SK-N-SH treated with all-trans-retinoic acid at 6 μM for 48 hours (cell line): ENCODE results near the gene ADAMTS2.

ENCODE experiments used
- ESRRG ChIP-seq: fragments of 250-450 bp; sonication (Bioruptor Pico); IDR thresholded peaks from 2 replicates; pipeline ENCODE4 v1.6.1; 2021; ENCODE audit warnings: mild to moderate bottlenecking
- PPARA ChIP-seq: fragments of 250-450 bp; sonication (Bioruptor Pico); IDR thresholded peaks from 2 replicates; pipeline ENCODE4 v1.5.0; 2020; ENCODE audit warnings: mild to moderate bottlenecking, borderline replicate concordance
- RARB ChIP-seq: fragments of 250-450 bp; sonication (Bioruptor Pico); IDR thresholded peaks from 2 replicates; pipeline ENCODE4 v1.8.0; 2021; ENCODE audit warnings: mild to moderate bottlenecking, moderate library complexity
- TCF4 ChIP-seq: fragments of 250-450 bp; sonication (Bioruptor Pico); IDR thresholded peaks from 2 replicates; pipeline ENCODE4 v1.8.0; 2021; ENCODE audit warnings: mild to moderate bottlenecking, moderate library complexity, borderline replicate concordance
- ZFP3 ChIP-seq: fragments of 250-450 bp; sonication (Bioruptor Pico); IDR thresholded peaks from 2 replicates; pipeline ENCODE4 v1.5.0; 2020; ENCODE audit warnings: mild to moderate bottlenecking, moderate library complexity
- ZFP30 ChIP-seq: fragments of 450-650 bp; formaldehyde crosslinking; IDR thresholded peaks from 2 replicates; pipeline ENCODE4 v1.5.0; 2022; ENCODE audit warnings: mild to moderate bottlenecking, moderate library complexity
- ZNF565 ChIP-seq: fragments of 450-650 bp; formaldehyde crosslinking; conservative IDR thresholded peaks from 2 replicates; pipeline ENCODE4 v1.5.0; 2020; ENCODE audit warnings: low read depth, mild to moderate bottlenecking, moderate library complexity
- ZNF70 ChIP-seq: fragments of 450-650 bp; formaldehyde crosslinking; IDR thresholded peaks from 2 replicates; pipeline ENCODE4 v1.5.0; 2020; ENCODE audit warnings: mild to moderate bottlenecking, moderate library complexity
- TF ChIP-seq, protein P1 (sequence below): fragments of 250-450 bp; sonication (Bioruptor Pico); IDR thresholded peaks from 2 replicates; pipeline ENCODE4 v1.5.1; 2020; ENCODE audit warnings: low read depth, mild to moderate bottlenecking, moderate library complexity
- TF ChIP-seq, protein P2 (sequence below): fragments of 250-450 bp; sonication (Bioruptor Pico); IDR thresholded peaks from 2 replicates; pipeline ENCODE4 v1.8.0; 2021; ENCODE audit warnings: low read depth, mild to moderate bottlenecking, moderate library complexity, borderline replicate concordance
- TF ChIP-seq, protein P3 (sequence below): fragments of 250-450 bp; sonication (Bioruptor Pico); IDR thresholded peaks from 2 replicates; pipeline ENCODE4 v1.5.0; 2020; ENCODE audit warnings: mild to moderate bottlenecking, moderate library complexity
- TF ChIP-seq, protein P4 (sequence below): fragments of 250-450 bp; sonication (Bioruptor Pico); IDR thresholded peaks from 2 replicates; pipeline ENCODE4 v1.8.0; 2020; ENCODE audit warnings: mild to moderate bottlenecking, moderate library complexity, borderline replicate concordance

DNA sequence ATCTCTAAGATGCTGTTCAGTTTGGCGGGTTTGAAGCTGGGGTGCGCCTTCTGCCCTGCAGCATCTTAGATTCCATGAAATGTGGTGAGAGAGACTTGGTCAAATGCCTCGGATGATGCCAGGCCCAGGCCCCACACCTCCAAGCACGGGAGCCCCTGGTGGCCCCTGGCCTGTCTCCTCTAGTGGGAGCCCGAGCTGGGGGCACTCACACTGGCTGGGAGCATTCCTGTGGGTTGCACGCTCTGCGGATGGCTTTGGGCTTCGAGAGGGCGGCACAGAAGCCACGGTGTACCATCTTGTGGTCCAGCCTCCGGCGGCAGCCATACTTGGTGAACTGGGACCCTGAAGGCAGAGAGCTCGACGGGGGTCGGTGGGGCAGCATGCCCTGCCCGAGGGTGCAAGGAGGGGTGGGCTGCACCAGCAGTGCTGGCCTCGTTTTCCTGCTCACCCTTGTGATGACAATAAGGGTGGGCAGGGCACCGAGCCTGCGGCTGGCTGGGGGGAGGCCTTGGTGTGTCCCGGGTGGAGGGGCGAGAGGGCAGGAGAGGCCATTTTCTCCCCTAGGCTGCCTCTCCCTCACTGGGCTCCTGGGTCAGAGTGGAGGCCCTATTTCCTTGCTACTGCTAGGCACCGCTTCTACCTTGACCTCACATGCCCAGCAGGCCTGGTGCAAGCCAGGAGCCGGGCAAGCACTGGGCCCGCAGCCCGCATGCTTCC is 219.3 kb downstream of the ADAMTS2 start:
- TF ChIP-seq, protein P1, sequence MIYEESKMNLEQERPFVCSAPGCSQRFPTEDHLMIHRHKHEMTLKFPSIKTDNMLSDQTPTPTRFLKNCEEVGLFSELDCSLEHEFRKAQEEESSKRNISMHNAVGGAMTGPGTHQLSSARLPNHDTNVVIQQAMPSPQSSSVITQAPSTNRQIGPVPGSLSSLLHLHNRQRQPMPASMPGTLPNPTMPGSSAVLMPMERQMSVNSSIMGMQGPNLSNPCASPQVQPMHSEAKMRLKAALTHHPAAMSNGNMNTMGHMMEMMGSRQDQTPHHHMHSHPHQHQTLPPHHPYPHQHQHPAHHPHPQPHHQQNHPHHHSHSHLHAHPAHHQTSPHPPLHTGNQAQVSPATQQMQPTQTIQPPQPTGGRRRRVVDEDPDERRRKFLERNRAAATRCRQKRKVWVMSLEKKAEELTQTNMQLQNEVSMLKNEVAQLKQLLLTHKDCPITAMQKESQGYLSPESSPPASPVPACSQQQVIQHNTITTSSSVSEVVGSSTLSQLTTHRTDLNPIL (CRISPR knock-in tag), result no peak
- TF ChIP-seq PPARA (CRISPR knock-in tag) (no peak), ZFP3 (CRISPR knock-in tag) (no peak), ZNF565 (CRISPR knock-in tag) (no peak), ZNF70 (CRISPR knock-in tag) (no peak), TCF4 (no peak), ZFP30 (CRISPR knock-in tag) (no peak), ESRRG (no peak), RARB (no peak)
- TF ChIP-seq, protein P2, sequence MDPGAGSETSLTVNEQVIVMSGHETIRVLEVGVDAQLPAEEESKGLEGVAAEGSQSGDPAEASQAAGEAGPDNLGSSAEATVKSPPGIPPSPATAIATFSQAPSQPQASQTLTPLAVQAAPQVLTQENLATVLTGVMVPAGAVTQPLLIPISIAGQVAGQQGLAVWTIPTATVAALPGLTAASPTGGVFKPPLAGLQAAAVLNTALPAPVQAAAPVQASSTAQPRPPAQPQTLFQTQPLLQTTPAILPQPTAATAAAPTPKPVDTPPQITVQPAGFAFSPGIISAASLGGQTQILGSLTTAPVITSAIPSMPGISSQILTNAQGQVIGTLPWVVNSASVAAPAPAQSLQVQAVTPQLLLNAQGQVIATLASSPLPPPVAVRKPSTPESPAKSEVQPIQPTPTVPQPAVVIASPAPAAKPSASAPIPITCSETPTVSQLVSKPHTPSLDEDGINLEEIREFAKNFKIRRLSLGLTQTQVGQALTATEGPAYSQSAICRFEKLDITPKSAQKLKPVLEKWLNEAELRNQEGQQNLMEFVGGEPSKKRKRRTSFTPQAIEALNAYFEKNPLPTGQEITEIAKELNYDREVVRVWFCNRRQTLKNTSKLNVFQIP (CRISPR knock-in tag), result no peak
- TF ChIP-seq, protein P3, sequence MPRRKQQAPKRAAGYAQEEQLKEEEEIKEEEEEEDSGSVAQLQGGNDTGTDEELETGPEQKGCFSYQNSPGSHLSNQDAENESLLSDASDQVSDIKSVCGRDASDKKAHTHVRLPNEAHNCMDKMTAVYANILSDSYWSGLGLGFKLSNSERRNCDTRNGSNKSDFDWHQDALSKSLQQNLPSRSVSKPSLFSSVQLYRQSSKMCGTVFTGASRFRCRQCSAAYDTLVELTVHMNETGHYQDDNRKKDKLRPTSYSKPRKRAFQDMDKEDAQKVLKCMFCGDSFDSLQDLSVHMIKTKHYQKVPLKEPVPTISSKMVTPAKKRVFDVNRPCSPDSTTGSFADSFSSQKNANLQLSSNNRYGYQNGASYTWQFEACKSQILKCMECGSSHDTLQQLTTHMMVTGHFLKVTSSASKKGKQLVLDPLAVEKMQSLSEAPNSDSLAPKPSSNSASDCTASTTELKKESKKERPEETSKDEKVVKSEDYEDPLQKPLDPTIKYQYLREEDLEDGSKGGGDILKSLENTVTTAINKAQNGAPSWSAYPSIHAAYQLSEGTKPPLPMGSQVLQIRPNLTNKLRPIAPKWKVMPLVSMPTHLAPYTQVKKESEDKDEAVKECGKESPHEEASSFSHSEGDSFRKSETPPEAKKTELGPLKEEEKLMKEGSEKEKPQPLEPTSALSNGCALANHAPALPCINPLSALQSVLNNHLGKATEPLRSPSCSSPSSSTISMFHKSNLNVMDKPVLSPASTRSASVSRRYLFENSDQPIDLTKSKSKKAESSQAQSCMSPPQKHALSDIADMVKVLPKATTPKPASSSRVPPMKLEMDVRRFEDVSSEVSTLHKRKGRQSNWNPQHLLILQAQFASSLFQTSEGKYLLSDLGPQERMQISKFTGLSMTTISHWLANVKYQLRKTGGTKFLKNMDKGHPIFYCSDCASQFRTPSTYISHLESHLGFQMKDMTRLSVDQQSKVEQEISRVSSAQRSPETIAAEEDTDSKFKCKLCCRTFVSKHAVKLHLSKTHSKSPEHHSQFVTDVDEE (CRISPR knock-in tag), result no peak
- TF ChIP-seq, protein P4, sequence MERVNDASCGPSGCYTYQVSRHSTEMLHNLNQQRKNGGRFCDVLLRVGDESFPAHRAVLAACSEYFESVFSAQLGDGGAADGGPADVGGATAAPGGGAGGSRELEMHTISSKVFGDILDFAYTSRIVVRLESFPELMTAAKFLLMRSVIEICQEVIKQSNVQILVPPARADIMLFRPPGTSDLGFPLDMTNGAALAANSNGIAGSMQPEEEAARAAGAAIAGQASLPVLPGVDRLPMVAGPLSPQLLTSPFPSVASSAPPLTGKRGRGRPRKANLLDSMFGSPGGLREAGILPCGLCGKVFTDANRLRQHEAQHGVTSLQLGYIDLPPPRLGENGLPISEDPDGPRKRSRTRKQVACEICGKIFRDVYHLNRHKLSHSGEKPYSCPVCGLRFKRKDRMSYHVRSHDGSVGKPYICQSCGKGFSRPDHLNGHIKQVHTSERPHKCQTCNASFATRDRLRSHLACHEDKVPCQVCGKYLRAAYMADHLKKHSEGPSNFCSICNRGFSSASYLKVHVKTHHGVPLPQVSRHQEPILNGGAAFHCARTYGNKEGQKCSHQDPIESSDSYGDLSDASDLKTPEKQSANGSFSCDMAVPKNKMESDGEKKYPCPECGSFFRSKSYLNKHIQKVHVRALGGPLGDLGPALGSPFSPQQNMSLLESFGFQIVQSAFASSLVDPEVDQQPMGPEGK (CRISPR knock-in tag), result no peak
